ENCODE measurements around the gene ATP11A. TPM values are rescaled to one million over a fixed set of nuclear protein-coding genes. Genes with fewer than 3 reads are reported as not detected.

The ATP11A gene
- total and polyA plus RNA-seq, 11 donors: 20.5 to 146 (median 91.2) TPM

DNA sequence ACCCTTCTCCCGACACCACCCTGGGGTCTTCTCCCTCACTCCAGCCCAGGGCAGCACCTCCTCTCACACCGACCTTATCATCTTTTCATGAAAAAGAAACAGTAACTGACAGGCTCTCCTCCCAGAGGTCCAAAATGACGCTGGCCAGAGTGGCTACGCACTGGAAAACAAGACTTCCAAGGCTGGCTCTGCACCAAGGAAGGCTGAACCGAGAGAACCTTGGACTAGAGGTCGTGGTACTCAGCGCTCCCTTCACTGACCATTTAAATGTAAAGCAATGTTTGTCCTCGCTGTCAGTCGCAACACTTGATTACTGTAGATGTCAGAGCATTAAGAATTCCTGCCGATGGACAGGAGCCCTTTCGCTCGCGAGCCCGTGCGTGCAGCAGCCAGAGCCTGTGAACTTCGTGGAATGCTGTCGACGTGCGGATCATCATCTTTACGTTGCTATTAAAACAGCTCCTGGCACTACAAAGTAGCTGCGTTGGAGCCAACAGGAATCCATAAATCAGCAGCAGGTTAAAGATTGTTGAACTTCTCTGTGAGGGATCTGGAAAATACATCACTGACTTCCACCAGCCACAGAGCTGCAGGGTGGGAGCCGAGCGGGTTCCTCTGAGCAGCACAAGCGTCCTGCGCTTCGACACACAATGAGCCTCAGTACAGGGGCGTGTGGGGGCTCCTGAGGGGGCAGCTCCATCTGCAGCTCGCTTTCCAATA, 153.7 kb downstream of the ATP11A start:
- 62 to 80% (median 77%) methylated on average over 26 to 28 of the region's 28 CpGs for WGBS, 4 donors
- Histone ChIP-seq H3K27me3 (no peaks in the 10 kb centered on the region), H3K4me1 (peaks cover 0 to 16% (median 5%) of the 10 kb centered on the region in 12 donors), H3K9me3 (peaks cover 0 to 16% (median 0%) of the 10 kb centered on the region in 12 donors), H3K27ac (peak overlapping the region in 2 of 12 donors; percentile 43 to 55), H3K36me3 (peaks cover 0 to 83% (median 53%) of the 10 kb centered on the region in 9 donors), H3K4me3 (no peak overlapping the region)
- TF ChIP-seq POLR2A (IDR thresholded peaks at IDR 0.05): no peak
- TF ChIP-seq, protein P1, sequence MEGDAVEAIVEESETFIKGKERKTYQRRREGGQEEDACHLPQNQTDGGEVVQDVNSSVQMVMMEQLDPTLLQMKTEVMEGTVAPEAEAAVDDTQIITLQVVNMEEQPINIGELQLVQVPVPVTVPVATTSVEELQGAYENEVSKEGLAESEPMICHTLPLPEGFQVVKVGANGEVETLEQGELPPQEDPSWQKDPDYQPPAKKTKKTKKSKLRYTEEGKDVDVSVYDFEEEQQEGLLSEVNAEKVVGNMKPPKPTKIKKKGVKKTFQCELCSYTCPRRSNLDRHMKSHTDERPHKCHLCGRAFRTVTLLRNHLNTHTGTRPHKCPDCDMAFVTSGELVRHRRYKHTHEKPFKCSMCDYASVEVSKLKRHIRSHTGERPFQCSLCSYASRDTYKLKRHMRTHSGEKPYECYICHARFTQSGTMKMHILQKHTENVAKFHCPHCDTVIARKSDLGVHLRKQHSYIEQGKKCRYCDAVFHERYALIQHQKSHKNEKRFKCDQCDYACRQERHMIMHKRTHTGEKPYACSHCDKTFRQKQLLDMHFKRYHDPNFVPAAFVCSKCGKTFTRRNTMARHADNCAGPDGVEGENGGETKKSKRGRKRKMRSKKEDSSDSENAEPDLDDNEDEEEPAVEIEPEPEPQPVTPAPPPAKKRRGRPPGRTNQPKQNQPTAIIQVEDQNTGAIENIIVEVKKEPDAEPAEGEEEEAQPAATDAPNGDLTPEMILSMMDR (IDR thresholded peaks at IDR 0.05): no peak
- DNase-seq: no peak
- intact Hi-C loops (cut with DNase I): no loop called here
- peak in 1 of 4 donors; percentile 14 for ATAC-seq

DNA sequence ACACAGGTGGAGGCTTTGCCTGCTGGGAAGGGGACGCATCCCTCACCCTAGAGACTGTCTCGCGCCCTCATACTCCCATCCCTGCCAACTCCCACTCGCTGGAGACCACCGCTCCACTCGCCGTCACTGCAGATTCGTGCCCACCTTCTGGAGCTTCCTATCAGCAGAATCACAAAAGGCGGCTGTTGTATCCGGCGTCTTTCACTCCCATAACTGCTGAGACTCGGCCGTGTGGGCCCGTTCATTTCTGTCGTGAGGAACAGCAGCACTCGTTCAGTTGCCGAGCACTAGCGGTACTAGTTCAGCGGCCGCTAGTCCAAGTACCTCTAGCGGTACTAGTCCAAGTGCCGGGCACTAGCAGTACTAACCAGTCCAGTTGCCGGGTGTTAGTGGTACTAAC, 154.6 kb downstream of the ATP11A start:
- Histone ChIP-seq H3K36me3 (peaks cover 0 to 81% (median 48%) of the 10 kb centered on the region in 9 donors), H3K27ac (no peak overlapping the region)
- TF ChIP-seq POLR2A (IDR thresholded peaks at IDR 0.05): no peak
- TF ChIP-seq, protein P1 (IDR thresholded peaks at IDR 0.05): no peak

DNA sequence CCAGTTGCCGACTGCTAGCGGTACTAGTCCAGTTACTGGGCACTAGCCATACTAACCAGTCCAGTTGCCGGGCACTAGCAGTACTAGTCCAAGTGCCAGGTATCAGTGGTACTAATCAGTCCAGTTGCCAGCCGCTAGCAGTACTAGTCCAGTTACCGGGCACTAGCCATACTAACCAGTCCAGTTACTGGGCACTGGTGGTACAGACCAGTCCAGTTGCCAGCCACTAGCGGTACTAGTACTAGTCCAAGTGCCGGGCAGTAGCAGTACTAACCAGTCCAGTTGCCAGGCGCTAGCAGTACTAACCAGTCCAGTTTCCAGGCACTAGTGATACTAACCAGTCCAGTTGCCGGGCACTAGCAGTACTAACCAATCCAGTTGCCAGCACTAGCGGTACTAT, 155.0 kb downstream of the ATP11A start:
- no peaks in the 10 kb centered on the region for H3K27me3 ChIP-seq
- H3K36me3 ChIP-seq: peaks cover 0 to 80% (median 45%) of the 10 kb centered on the region in 9 donors
- H3K4me1 ChIP-seq: peaks cover 0 to 16% (median 5%) of the 10 kb centered on the region in 12 donors
- peaks cover 0 to 16% (median 0%) of the 10 kb centered on the region in 12 donors for H3K9me3 ChIP-seq
- WGBS, 4 donors: 97 to 100% (median 98%) methylated on average over 3 to 10 of the region's 10 CpGs
- no peak for TF ChIP-seq POLR2A (IDR thresholded peaks at IDR 0.05)
- TF ChIP-seq, protein P1 (IDR thresholded peaks at IDR 0.05): no peak
- no peak for ATAC-seq
- no peak overlapping the region for H3K27ac ChIP-seq
- no peak overlapping the region for H3K4me3 ChIP-seq
- intact Hi-C loops (cut with DNase I): no loop called here
- DNase-seq: no peak

More for the DNA sequence above, 154.6 kb downstream of the ATP11A start:
- Histone ChIP-seq H3K4me1 (peaks cover 0 to 16% (median 5%) of the 10 kb centered on the region in 12 donors), H3K9me3 (peaks cover 0 to 16% (median 0%) of the 10 kb centered on the region in 12 donors), H3K27me3 (no peaks in the 10 kb centered on the region), H3K4me3 (no peak overlapping the region)
- intact Hi-C loops (cut with DNase I): no loop called here
- WGBS, 4 donors: 86 to 97% (median 94%) methylated on average over 23 of the region's 23 CpGs
- no peak for DNase-seq
- ATAC-seq: no peak

DNA sequence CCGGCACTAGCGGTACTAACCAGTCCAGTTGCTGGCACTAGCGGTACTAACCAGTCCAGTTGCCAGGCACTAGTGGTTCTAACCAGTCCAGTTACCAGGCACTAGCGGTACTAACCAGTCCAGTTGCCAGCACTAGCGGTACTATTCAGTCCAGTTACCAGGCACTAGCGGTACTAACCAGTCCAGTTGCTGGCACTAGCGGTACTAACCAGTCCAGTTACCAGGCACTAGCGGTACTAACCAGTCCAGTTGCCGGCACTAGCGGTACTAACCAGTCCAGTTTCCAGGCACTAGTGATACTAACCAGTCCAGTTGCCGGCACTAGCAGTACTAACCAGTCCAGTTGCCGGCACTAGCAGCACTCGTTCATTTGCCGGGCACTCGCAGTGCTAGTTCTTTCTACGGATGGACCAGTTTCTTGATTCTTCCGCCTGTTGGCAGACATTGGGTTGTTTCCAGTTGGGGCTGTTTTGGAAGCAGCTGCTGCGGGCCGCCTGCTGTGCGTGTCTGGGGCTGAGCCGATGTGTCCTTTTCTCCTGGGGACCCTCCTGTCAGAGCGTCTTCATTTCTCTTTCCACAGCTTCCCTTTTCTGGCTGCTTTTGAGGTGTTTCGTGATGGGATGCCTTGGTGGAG, 155.8 kb downstream of the ATP11A start:
- H3K36me3 ChIP-seq: peaks cover 0 to 84% (median 48%) of the 10 kb centered on the region in 9 donors
- H3K4me1 ChIP-seq: peaks cover 0 to 16% (median 5%) of the 10 kb centered on the region in 12 donors
- H3K27me3 ChIP-seq: no peaks in the 10 kb centered on the region
- 86 to 96% (median 90%) methylated on average over 13 to 23 of the region's 23 CpGs for WGBS, 4 donors
- TF ChIP-seq, protein P1 (IDR thresholded peaks at IDR 0.05): no peak
- no peak for TF ChIP-seq POLR2A (IDR thresholded peaks at IDR 0.05)
- intact Hi-C loops (cut with DNase I): no loop called here
- ATAC-seq: no peak
- H3K4me3 ChIP-seq: no peak overlapping the region
- DNase-seq: no peak
- H3K27ac ChIP-seq: no peak overlapping the region
- peaks cover 0 to 16% (median 0%) of the 10 kb centered on the region in 12 donors for H3K9me3 ChIP-seq
